SU-DHL-6 (cell line): ENCODE data around the gene IER3.

Source experiments
- H2AFZ ChIP-seq: fragments of 200-600 bp; sonication (generic); 2 replicates; pipeline ENCODE4 v1.6.1; 2014; ENCODE audit warnings: low read depth, mild to moderate bottlenecking, moderate library complexity, mixed read lengths, antibody characterized with exemption, low read length; ENCODE audit not compliant: severe bottlenecking
- H3F3A ChIP-seq: fragments of 200-600 bp; shearing (Covaris generic); 2 replicates; pipeline ENCODE4 v1.6.0; 2016; ENCODE audit warnings: antibody characterized with exemption, mild to moderate bottlenecking; ENCODE audit not compliant: insufficient read depth
- H3K27ac ChIP-seq: fragments of 200-600 bp; sonication (generic); 2 replicates; pipeline ENCODE4 v1.5.1; 2016; ENCODE audit warnings: low read depth, mild to moderate bottlenecking, low read length, moderate library complexity, mixed read lengths
- H3K27me3 ChIP-seq: fragments of 200-600 bp; sonication (generic), shearing (Covaris generic); 2 replicates; pipeline ENCODE4 v1.6.0; 2014; ENCODE audit warnings: mild to moderate bottlenecking, low read length
- H3K36me3 ChIP-seq: fragments of 200-600 bp; sonication (generic); 2 replicates; pipeline ENCODE4 v1.6.1; 2014; ENCODE audit warnings: mild to moderate bottlenecking, low read length, mixed read lengths
- H3K4me2 ChIP-seq: fragments of 300-600, 200-600 bp; shearing (Covaris generic), sonication (generic); 2 replicates; pipeline ENCODE4 v1.6.0; 2014; ENCODE audit warnings: low read length, low read depth, mild to moderate bottlenecking; ENCODE audit not compliant: poor library complexity, severe bottlenecking
- H3K4me3 ChIP-seq: fragments of 200-600 bp; sonication (generic); 2 replicates; pipeline ENCODE4 v1.5.1; 2014; ENCODE audit warnings: antibody characterized with exemption, low read length, mild to moderate bottlenecking, mixed read lengths; ENCODE audit not compliant: insufficient read depth, poor library complexity, severe bottlenecking
- H3K79me2 ChIP-seq: fragments of 200-600 bp; sonication (generic); 2 replicates; pipeline ENCODE4 v1.6.1; 2014; ENCODE audit warnings: mild to moderate bottlenecking, low read length, moderate library complexity; ENCODE audit not compliant: insufficient read depth
- H3K9ac ChIP-seq: fragments of 200-600 bp; sonication (generic); 2 replicates; pipeline ENCODE4 v1.7.0; 2014; ENCODE audit warnings: mild to moderate bottlenecking, low read length
- H3K9me2 ChIP-seq: fragments of 200-600 bp; sonication (generic); replicated peaks from 2 replicates; pipeline ENCODE4 v1.6.1; 2014; ENCODE audit warnings: low read length; ENCODE audit not compliant: insufficient read depth
- H3K9me3 ChIP-seq: fragments of 200-600 bp; sonication (generic); 2 replicates; pipeline ENCODE4 v1.6.1; 2014; ENCODE audit warnings: low read length, mixed read lengths; ENCODE audit not compliant: insufficient read depth
- H4K20me1 ChIP-seq: fragments of 200-600 bp; sonication (generic); 2 replicates; pipeline ENCODE4 v1.6.1; 2014; ENCODE audit warnings: low read depth, mild to moderate bottlenecking, antibody characterized with exemption, low read length, moderate library complexity, mixed read lengths
- CTCF ChIP-seq: fragments of 200-600 bp; sonication (generic); IDR thresholded peaks from one replicate; pipeline ENCODE4 v1.5.1; 2017; ENCODE audit warnings: antibody characterized with exemption, mild to moderate bottlenecking, low read length, moderate library complexity; ENCODE audit not compliant: insufficient read depth, poor library complexity, severe bottlenecking
- EZH2phosphoT487 ChIP-seq: fragments of 200-600 bp; sonication (generic), shearing (Covaris generic); conservative IDR thresholded peaks from 2 replicates; pipeline ENCODE4 v1.6.1; 2018; ENCODE audit warnings: mild to moderate bottlenecking, antibody characterized with exemption, low read length, moderate library complexity, mixed read lengths

IER3 gene

DNA sequence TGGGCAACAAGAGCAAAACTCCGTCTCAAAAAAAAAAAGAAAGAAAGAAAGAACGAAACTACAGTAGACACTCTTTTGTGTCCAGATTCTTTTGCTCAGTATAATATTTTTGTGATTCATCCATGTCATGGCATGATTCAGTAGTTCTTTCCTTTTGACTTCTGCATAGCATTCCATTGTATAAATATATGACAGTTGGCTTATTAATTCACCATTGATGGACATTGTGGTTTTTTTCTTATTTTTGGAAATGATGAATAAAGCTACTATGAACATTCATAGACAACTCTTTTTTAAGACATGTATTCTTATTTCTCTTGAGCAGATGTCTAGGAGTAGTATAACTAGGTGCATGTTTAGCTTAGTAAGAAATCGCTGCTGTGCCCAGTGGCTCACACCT lies 10.3 kb upstream of the IER3 start:
- Histone ChIP-seq H3K27ac (no peak overlapping the region), H3K27me3 (no peaks in the 10 kb centered on the region), H3K9me3 (no peaks in the 10 kb centered on the region), H3K4me3 (no peak overlapping the region), H3K36me3 (no peaks in the 10 kb centered on the region), H3F3A (no peaks in the 10 kb centered on the region), H2AFZ (no peak overlapping the region), H4K20me1 (no peaks in the 10 kb centered on the region), H3K9me2 (no peaks in the 10 kb centered on the region), H3K9ac (no peak overlapping the region), H3K4me2 (no peak overlapping the region), H3K79me2 (no peaks in the 10 kb centered on the region)
- no peak for TF ChIP-seq EZH2phosphoT487
- TF ChIP-seq CTCF = no peak

DNA sequence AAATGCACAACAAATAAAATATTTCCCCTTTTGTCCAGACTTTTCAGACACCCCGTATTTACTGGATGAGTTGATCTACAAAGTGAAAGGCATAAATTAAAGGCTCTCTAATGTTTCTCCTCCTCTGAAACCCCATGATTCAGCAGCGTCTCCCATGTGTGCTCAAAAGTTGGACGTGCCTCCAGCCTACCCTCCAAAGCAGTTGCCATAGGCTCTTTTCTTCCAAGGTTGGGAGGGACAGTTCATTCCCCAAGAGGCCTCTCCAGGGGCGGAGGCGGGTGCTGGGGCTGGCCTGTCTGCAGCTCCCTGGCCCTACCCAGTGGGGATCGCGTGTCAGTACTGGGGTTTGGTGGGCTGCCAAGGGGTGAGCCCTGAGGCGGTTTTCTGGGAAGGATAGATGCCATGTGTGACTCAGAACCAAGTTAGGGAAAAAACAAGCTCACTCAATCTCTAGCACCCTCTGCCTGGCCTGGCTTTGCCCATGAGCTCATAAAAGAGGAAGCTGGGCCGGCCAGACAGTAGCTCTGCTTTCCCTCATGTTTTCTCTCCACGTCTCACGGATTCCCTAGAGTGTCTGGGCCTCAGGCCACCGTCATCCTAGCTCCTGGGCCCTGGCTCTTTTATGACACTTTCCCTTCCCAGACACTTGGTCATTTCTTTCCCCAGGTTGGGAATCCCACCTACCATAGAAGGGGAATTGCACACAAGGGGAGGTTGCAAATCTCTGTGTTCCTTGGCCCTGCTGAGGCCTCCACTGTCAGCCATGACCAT lies 8.0 kb upstream of the IER3 start:
- Histone ChIP-seq H3K27ac (no peak overlapping the region), H3K36me3 (no peaks in the 10 kb centered on the region), H3K79me2 (no peaks in the 10 kb centered on the region), H3F3A (no peaks in the 10 kb centered on the region), H3K9ac (no peak overlapping the region), H2AFZ (no peak overlapping the region), H3K9me2 (no peaks in the 10 kb centered on the region), H3K4me2 (no peak overlapping the region), H3K4me3 (no peak overlapping the region), H4K20me1 (no peaks in the 10 kb centered on the region), H3K9me3 (no peaks in the 10 kb centered on the region), H3K27me3 (no peaks in the 10 kb centered on the region)
- TF ChIP-seq CTCF (no peak), EZH2phosphoT487 (no peak)

- Histone ChIP-seq H3K9ac (no peak overlapping the region), H3K9me2 (no peaks in the 10 kb centered on the region), H4K20me1 (no peaks in the 10 kb centered on the region), H3K27me3 (no peaks in the 10 kb centered on the region), H3K79me2 (no peaks in the 10 kb centered on the region), H3F3A (no peaks in the 10 kb centered on the region), H3K4me2 (no peak overlapping the region), H2AFZ (no peak overlapping the region), H3K9me3 (no peaks in the 10 kb centered on the region), H3K27ac (no peak overlapping the region), H3K4me3 (no peak overlapping the region), H3K36me3 (no peaks in the 10 kb centered on the region)
- TF ChIP-seq EZH2phosphoT487 (no peak), CTCF (no peak)
Observed at GRCh38 chr6:30750379-30750668, 6.0 kb upstream of the IER3 start.
